Hepatocyte (in vitro differentiated cells): ENCODE data around the gene MRPL9.

Experiments used
- CTCF ChIP-seq: fragments of 200-600 bp; sonication (generic); IDR thresholded peaks from 2 replicates; pipeline ENCODE4 v1.5.1; 2016; ENCODE audit warnings: antibody characterized with exemption, mild to moderate bottlenecking; ENCODE audit not compliant: poor library complexity
- EZH2 ChIP-seq: fragments of 200-600 bp; sonication (generic); IDR thresholded peaks from 2 replicates; pipeline ENCODE4 v1.6.1; 2016; ENCODE audit warnings: antibody characterized with exemption, mild to moderate bottlenecking, borderline replicate concordance
- EZH2phosphoT487 ChIP-seq: fragments of 200-600 bp; sonication (generic); IDR thresholded peaks from one replicate; pipeline ENCODE4 v1.6.1; 2018; ENCODE audit warnings: antibody characterized with exemption, mild to moderate bottlenecking, low read depth, moderate library complexity; ENCODE audit not compliant: unreplicated experiment, severe bottlenecking

- TF ChIP-seq EZH2phosphoT487 (no peak), EZH2 (no peak), CTCF (no peak)
These were observed 25.8 kb downstream of the MRPL9 start for GRCh38 chr1:151737479-151737878.
